Liver (tissue), 3 donors: ENCODE measurements around the gene MSI2.

Experiments
- HNF4A ChIP-seq, 2 donors: conservative IDR thresholded peaks; 2 replicates each; pipeline ENCODE4 v1.6.1; 2016; ENCODE audit warnings: antibody characterized with exemption in 2 of 2, mild to moderate bottlenecking in 2 of 2
- TF ChIP-seq, protein P1 (sequence below): fragments of 150-350 bp; IDR thresholded peaks from 2 replicates; pipeline ENCODE4 v1.5.1; 2017; ENCODE audit warnings: improper control_type of control experiment, low read depth, low read length; ENCODE audit not compliant: missing input control
- donor health status: healthy.
- donor health status: healthy.

- no peak for TF ChIP-seq HNF4A (conservative IDR thresholded peaks at IDR 0.05)
- TF ChIP-seq, protein P1, sequence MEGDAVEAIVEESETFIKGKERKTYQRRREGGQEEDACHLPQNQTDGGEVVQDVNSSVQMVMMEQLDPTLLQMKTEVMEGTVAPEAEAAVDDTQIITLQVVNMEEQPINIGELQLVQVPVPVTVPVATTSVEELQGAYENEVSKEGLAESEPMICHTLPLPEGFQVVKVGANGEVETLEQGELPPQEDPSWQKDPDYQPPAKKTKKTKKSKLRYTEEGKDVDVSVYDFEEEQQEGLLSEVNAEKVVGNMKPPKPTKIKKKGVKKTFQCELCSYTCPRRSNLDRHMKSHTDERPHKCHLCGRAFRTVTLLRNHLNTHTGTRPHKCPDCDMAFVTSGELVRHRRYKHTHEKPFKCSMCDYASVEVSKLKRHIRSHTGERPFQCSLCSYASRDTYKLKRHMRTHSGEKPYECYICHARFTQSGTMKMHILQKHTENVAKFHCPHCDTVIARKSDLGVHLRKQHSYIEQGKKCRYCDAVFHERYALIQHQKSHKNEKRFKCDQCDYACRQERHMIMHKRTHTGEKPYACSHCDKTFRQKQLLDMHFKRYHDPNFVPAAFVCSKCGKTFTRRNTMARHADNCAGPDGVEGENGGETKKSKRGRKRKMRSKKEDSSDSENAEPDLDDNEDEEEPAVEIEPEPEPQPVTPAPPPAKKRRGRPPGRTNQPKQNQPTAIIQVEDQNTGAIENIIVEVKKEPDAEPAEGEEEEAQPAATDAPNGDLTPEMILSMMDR: no peak
Measured at GRCh38 chr17:57246257-57246656, 10.1 kb upstream of the MSI2 start.
